ENCODE data around the gene FZD4. TPM values are rescaled to one million over a fixed set of nuclear protein-coding genes. Genes with fewer than 3 reads are reported as not detected.

The FZD4 gene
- total RNA-seq, 1 experiment from 2014 or later, result 2.6 TPM

GRCh38 chr11:86990031-86990430 lies 34.8 kb upstream of the FZD4 start:
- BruUV-seq (replicated peaks), result no TSS peak

GRCh38 chr11:86988351-86988881 lies 33.2 kb upstream of the FZD4 start:
- DNase-seq, result peak in 1 of 2 experiments; percentile 48
- no TSS peak for BruUV-seq (replicated peaks)
- no peak for TF ChIP-seq CTCF (conservative IDR thresholded peaks at IDR 0.05)
- TF ChIP-seq EZH2 (IDR thresholded peaks at IDR 0.05; ENCODE audit: low read depth), result no peak
- no peaks in the 10 kb centered on the region for H3K9me3 ChIP-seq (ENCODE audit: insufficient read depth, low read depth)
- H3K4me3 ChIP-seq, result no peak overlapping the region
- POLR2A ChIA-PET (ENCODE audit: unreplicated experiment), result no interaction called here
- intact Hi-C loops (cut with micrococcal nuclease; ENCODE audit: unreplicated experiment), result no loop called here
- peaks cover 22% of the 10 kb centered on the region for H3K4me1 ChIP-seq (replicated peaks; ENCODE audit: insufficient read depth)
- CTCF ChIA-PET, result interaction anchor here (0.6 kb wide), 1 partner anchor 371 kb away, joined by 4 read pairs; no protein-coding TSS in a partner anchor
- H3K27ac ChIP-seq, result no peak overlapping the region
- H4K20me1 ChIP-seq (ENCODE audit: insufficient read depth), result no peaks in the 10 kb centered on the region
- H3K9me2 ChIP-seq (ENCODE audit: insufficient read depth), result no peaks in the 10 kb centered on the region
- no peak overlapping the region for H2AFZ ChIP-seq
- no peaks in the 10 kb centered on the region for H3F3A ChIP-seq (ENCODE audit: insufficient read depth, low read depth)
- no peak overlapping the region for H3K4me2 ChIP-seq
- H3K27me3 ChIP-seq (ENCODE audit: insufficient read depth, low read depth), result no peaks in the 10 kb centered on the region
- H3K79me2 ChIP-seq (ENCODE audit: low read depth), result no peaks in the 10 kb centered on the region
- no peaks in the 10 kb centered on the region for H3K36me3 ChIP-seq (ENCODE audit: low read depth)

More at GRCh38 chr11:86990031-86990430, 34.8 kb upstream of the FZD4 start:
- H3F3A ChIP-seq (ENCODE audit: insufficient read depth, low read depth), result no peaks in the 10 kb centered on the region
- H3K4me1 ChIP-seq (replicated peaks; ENCODE audit: insufficient read depth), result peaks cover 16% of the 10 kb centered on the region
- no peaks in the 10 kb centered on the region for H3K9me2 ChIP-seq (ENCODE audit: insufficient read depth)
- DNase-seq, result no peak
- H3K36me3 ChIP-seq (ENCODE audit: low read depth), result no peaks in the 10 kb centered on the region
- H3K27ac ChIP-seq, result no peak overlapping the region
- intact Hi-C loops (cut with micrococcal nuclease; ENCODE audit: unreplicated experiment), result loop anchor here (2.0 kb wide), 1 partner anchor 47 kb away; the partner anchor contains the start of gene TMEM135
- ChIA-PET CTCF (interaction anchor here (0.6 kb wide), 1 partner anchor 120 kb away, joined by 3 read pairs; no protein-coding TSS in a partner anchor), POLR2A (ENCODE audit: unreplicated experiment) (interaction anchor here (1.0 kb wide), 1 partner anchor 158 kb away, joined by 3 read pairs; no protein-coding TSS in a partner anchor)
- no peak overlapping the region for H3K4me2 ChIP-seq
- H3K27me3 ChIP-seq (ENCODE audit: insufficient read depth, low read depth), result no peaks in the 10 kb centered on the region
- no peak overlapping the region for H3K4me3 ChIP-seq
- H3K79me2 ChIP-seq (ENCODE audit: low read depth), result no peaks in the 10 kb centered on the region
- H4K20me1 ChIP-seq (ENCODE audit: insufficient read depth), result no peaks in the 10 kb centered on the region
- H2AFZ ChIP-seq, result no peak overlapping the region
- TF ChIP-seq CTCF (conservative IDR thresholded peaks at IDR 0.05), result no peak
- TF ChIP-seq EZH2 (IDR thresholded peaks at IDR 0.05; ENCODE audit: low read depth), result no peak
- H3K9me3 ChIP-seq (ENCODE audit: insufficient read depth, low read depth), result no peaks in the 10 kb centered on the region

GRCh38 chr11:86987679-86988078 lies 32.5 kb upstream of the FZD4 start:
- Histone ChIP-seq H3F3A (ENCODE audit: insufficient read depth, low read depth) (peaks cover 6% of the 10 kb centered on the region; the same call in 1 of the 2 replicates), H4K20me1 (ENCODE audit: insufficient read depth) (no peaks in the 10 kb centered on the region), H3K27me3 (ENCODE audit: insufficient read depth, low read depth) (no peaks in the 10 kb centered on the region), H3K79me2 (ENCODE audit: low read depth) (no peaks in the 10 kb centered on the region), H3K27ac (no peak overlapping the region), H2AFZ (no peak overlapping the region), H3K4me2 (no peak overlapping the region), H3K36me3 (ENCODE audit: low read depth) (no peaks in the 10 kb centered on the region), H3K4me3 (no peak overlapping the region), H3K9me2 (ENCODE audit: insufficient read depth) (no peaks in the 10 kb centered on the region), H3K9me3 (ENCODE audit: insufficient read depth, low read depth) (no peaks in the 10 kb centered on the region), H3K4me1 (replicated peaks; ENCODE audit: insufficient read depth) (peaks cover 29% of the 10 kb centered on the region)
- DNase-seq, result no peak
- CTCF ChIA-PET, result interaction anchor here (0.5 kb wide), 1 partner anchor 57 kb away, joined by 3 read pairs; no protein-coding TSS in a partner anchor
- intact Hi-C loops (cut with micrococcal nuclease; ENCODE audit: unreplicated experiment), result no loop called here
- BruUV-seq (replicated peaks), result no TSS peak
- POLR2A ChIA-PET (ENCODE audit: unreplicated experiment), result no interaction called here
- no peak for TF ChIP-seq EZH2 (IDR thresholded peaks at IDR 0.05; ENCODE audit: low read depth)
